ENCODE measurements around the gene RNF212B. TPM values are rescaled to one million over a fixed set of nuclear protein-coding genes. Genes with fewer than 3 reads are reported as not detected.

RNF212B gene
- total RNA-seq, 1 experiment from 2014 or later: 0.39 TPM

DNA sequence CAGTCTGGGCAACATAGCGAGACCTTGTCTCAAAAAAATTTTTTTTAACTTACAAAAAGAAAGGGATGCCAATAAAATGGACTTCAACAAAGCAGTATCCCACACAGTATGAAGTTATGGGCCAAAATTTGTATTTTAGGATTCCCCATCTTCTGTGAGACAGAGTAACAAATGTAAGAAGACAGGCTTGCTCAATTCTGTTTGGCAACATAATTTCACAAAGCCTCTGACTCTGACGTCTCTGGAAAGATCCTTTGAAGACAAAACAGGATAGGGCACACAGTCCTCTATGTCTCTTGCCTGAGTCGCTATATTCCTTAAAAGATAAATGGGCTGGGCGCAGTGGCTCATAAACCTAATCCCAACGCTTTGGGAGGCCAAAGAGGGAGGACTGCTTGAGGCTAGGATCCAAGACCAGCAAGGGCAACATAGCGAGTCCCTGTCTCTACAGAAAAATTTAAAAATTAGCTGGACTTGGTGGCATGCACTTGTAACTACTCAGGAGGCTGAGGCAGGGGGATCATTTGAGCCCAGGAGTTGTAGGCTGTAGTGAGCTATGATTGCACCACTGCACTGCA is 49.3 kb downstream of the RNF212B start:
- H3K27ac Mint-ChIP-seq: no peak overlapping the region
- Histone ChIP-seq H2BK12ac (ENCODE audit: insufficient read length, low read depth, low read length) (no peak overlapping the region), H3K14ac (ENCODE audit: insufficient read depth, low read length) (no peak overlapping the region), H4K5ac (ENCODE audit: insufficient read length, low read depth, low read length) (no peak overlapping the region), H2AK5ac (ENCODE audit: insufficient read length, low read length) (no peak overlapping the region), H3K4me2 (ENCODE audit: insufficient read depth, insufficient read length, low read length) (peak overlapping the region; percentile 67), H3K23me2 (ENCODE audit: insufficient read length, low read depth, low read length, poor library complexity, severe bottlenecking) (peaks cover 10% of the 10 kb centered on the region), H2BK120ac (ENCODE audit: low read depth, low read length, poor library complexity, severe bottlenecking) (no peak overlapping the region), H3K18ac (ENCODE audit: insufficient read length, low read depth, low read length) (no peak overlapping the region), H3T11ph (ENCODE audit: low read length) (no peak overlapping the region), H4K8ac (replicated peaks; ENCODE audit: insufficient read length, low read depth, low read length) (no peak overlapping the region), H4K20me1 (ENCODE audit: control insufficient read depth, insufficient read depth, insufficient read length) (no peaks in the 10 kb centered on the region), H3K9ac (ENCODE audit: extremely low read depth, insufficient read length, low read length) (peak overlapping the region; percentile 31), H2BK20ac (ENCODE audit: low read depth, low read length, poor library complexity, severe bottlenecking) (no peak overlapping the region), H3K79me1 (ENCODE audit: insufficient read depth, low read depth, low read length, poor library complexity, severe bottlenecking) (no peaks in the 10 kb centered on the region), H2BK15ac (ENCODE audit: low read depth, low read length) (no peak overlapping the region), H3K27me3 (ENCODE audit: insufficient read depth, low read length) (peaks cover 24% of the 10 kb centered on the region; the same call in 1 of the 2 replicates), H3K4me1 (ENCODE audit: insufficient read depth, low read length) (no peaks in the 10 kb centered on the region), H4K91ac (ENCODE audit: insufficient read length, low read depth, low read length) (no peak overlapping the region), H3K79me2 (ENCODE audit: insufficient read depth, low read length) (no peaks in the 10 kb centered on the region), H3K4ac (ENCODE audit: low read depth, low read length) (no peak overlapping the region), H2AFZ (ENCODE audit: low read length) (no peak overlapping the region), H3K27ac (ENCODE audit: insufficient read length, low read depth, low read length) (no peak overlapping the region), H3K23ac (ENCODE audit: insufficient read length, low read depth, low read length) (no peak overlapping the region), H2BK5ac (ENCODE audit: insufficient read length, low read length) (no peak overlapping the region), H3K9me3 (ENCODE audit: control insufficient read depth, low read depth, low read length) (no peaks in the 10 kb centered on the region), H3K56ac (ENCODE audit: insufficient read length, low read depth, low read length) (no peak overlapping the region)
- no peaks in the 10 kb centered on the region; a peak in 2 of 7 replicates for H3K36me3 Mint-ChIP-seq (ENCODE audit: insufficient read depth in 1 of 3, low read depth in 3 of 3)
- peaks cover 13 to 14% of the 10 kb centered on the region in 2 experiments for H3K4me1 Mint-ChIP-seq
- WGBS (ENCODE audit: extremely low coverage, insufficient read length, low lambda C conversion rate): no CpG with 5 or more reads among the region's 6 CpGs
- no peak for DNase-seq
- H3K9me3 Mint-ChIP-seq: no peaks in the 10 kb centered on the region; a peak in 1 of 5 replicates
- peak overlapping the region; percentile 90 to 97 for H3K4me3 Mint-ChIP-seq
- H3K27me3 Mint-ChIP-seq (ENCODE audit: low read depth): peaks cover 83% of the 10 kb centered on the region
- TF ChIP-seq, protein P1, sequence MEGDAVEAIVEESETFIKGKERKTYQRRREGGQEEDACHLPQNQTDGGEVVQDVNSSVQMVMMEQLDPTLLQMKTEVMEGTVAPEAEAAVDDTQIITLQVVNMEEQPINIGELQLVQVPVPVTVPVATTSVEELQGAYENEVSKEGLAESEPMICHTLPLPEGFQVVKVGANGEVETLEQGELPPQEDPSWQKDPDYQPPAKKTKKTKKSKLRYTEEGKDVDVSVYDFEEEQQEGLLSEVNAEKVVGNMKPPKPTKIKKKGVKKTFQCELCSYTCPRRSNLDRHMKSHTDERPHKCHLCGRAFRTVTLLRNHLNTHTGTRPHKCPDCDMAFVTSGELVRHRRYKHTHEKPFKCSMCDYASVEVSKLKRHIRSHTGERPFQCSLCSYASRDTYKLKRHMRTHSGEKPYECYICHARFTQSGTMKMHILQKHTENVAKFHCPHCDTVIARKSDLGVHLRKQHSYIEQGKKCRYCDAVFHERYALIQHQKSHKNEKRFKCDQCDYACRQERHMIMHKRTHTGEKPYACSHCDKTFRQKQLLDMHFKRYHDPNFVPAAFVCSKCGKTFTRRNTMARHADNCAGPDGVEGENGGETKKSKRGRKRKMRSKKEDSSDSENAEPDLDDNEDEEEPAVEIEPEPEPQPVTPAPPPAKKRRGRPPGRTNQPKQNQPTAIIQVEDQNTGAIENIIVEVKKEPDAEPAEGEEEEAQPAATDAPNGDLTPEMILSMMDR (conservative IDR thresholded peaks at IDR 0.05): no peak
